T-helper 1 cell treated with Interleukin-12 subunit alpha and Interleukin-12 subunit beta and Interleukin-4 antibody, amounts not matched to agents 30 μg/mL and 1 μg/mL, for 36 hours (primary cell): Measurements from ENCODE around the gene MEIS2.
A peak's percentile ranks its signal among the peaks of the same experiment; 100 is the strongest.

ENCODE experiments used
- H3K27ac Mint-ChIP-seq: one replicate; pipeline ENCODE4 v1.8.0; 2021; ENCODE audit warnings: mild to moderate bottlenecking, mixed read lengths
- H3K27me3 Mint-ChIP-seq: one replicate; pipeline ENCODE4 v1.8.0; 2021; ENCODE audit warnings: low read depth, mixed read lengths
- H3K36me3 Mint-ChIP-seq: one replicate; pipeline ENCODE4 v1.8.0; 2021; ENCODE audit warnings: low read depth, mixed read lengths
- H3K4me1 Mint-ChIP-seq: one replicate; pipeline ENCODE4 v1.8.0; 2021; ENCODE audit warnings: low read depth, mixed read lengths
- H3K4me3 Mint-ChIP-seq: one replicate; pipeline ENCODE4 v1.8.0; 2021; ENCODE audit warnings: mild to moderate bottlenecking, moderate library complexity, mixed read lengths
- H3K9me3 Mint-ChIP-seq: one replicate; pipeline ENCODE4 v1.8.0; 2021; ENCODE audit warnings: mixed read lengths

Gene MEIS2

GRCh38 chr15:37097144-37097919, 3.0 kb downstream of the MEIS2 start:
- Mint-ChIP-seq H3K4me1 (peaks cover 23% of the 10 kb centered on the region), H3K4me3 (no peak overlapping the region), H3K36me3 (peaks cover 5% of the 10 kb centered on the region), H3K27me3 (peaks cover 98% of the 10 kb centered on the region), H3K9me3 (peaks cover 4% of the 10 kb centered on the region), H3K27ac (peak overlapping the region; percentile 8)

- Mint-ChIP-seq H3K4me3 (no peak overlapping the region), H3K4me1 (peaks cover 23% of the 10 kb centered on the region), H3K9me3 (peaks cover 4% of the 10 kb centered on the region), H3K27me3 (peaks cover 92% of the 10 kb centered on the region), H3K36me3 (peaks cover 5% of the 10 kb centered on the region), H3K27ac (peak overlapping the region; percentile 8)
Measured at GRCh38 chr15:37096558-37097143, 3.7 kb downstream of the MEIS2 start.

- peaks cover 4% of the 10 kb centered on the region for H3K36me3 Mint-ChIP-seq
- peaks cover 85% of the 10 kb centered on the region for H3K27me3 Mint-ChIP-seq
- no peak overlapping the region for H3K4me3 Mint-ChIP-seq
- peaks cover 4% of the 10 kb centered on the region for H3K9me3 Mint-ChIP-seq
- H3K4me1 Mint-ChIP-seq, result peaks cover 19% of the 10 kb centered on the region
- peak overlapping the region; percentile 55 for H3K27ac Mint-ChIP-seq
Measured at GRCh38 chr15:37095770-37096557, 4.4 kb downstream of the MEIS2 start.

- Mint-ChIP-seq H3K9me3 (peaks cover 2% of the 10 kb centered on the region), H3K4me3 (no peak overlapping the region), H3K27me3 (peaks cover 76% of the 10 kb centered on the region), H3K27ac (no peak overlapping the region), H3K4me1 (peaks cover 13% of the 10 kb centered on the region), H3K36me3 (peaks cover 2% of the 10 kb centered on the region)
Measured at GRCh38 chr15:37094915-37095711, 5.2 kb downstream of the MEIS2 start.

GRCh38 chr15:37094333-37094914, 5.9 kb downstream of the MEIS2 start:
- peaks cover 9% of the 10 kb centered on the region for H3K4me1 Mint-ChIP-seq
- H3K4me3 Mint-ChIP-seq, result no peak overlapping the region
- H3K27me3 Mint-ChIP-seq, result peaks cover 69% of the 10 kb centered on the region
- H3K9me3 Mint-ChIP-seq, result no peaks in the 10 kb centered on the region
- H3K27ac Mint-ChIP-seq, result no peak overlapping the region
- H3K36me3 Mint-ChIP-seq, result no peaks in the 10 kb centered on the region

GRCh38 chr15:37093480-37094332, 6.6 kb downstream of the MEIS2 start:
- Mint-ChIP-seq H3K27me3 (peaks cover 66% of the 10 kb centered on the region), H3K4me1 (peaks cover 5% of the 10 kb centered on the region), H3K9me3 (no peaks in the 10 kb centered on the region), H3K36me3 (no peaks in the 10 kb centered on the region), H3K4me3 (no peak overlapping the region), H3K27ac (no peak overlapping the region)

GRCh38 chr15:37090543-37091175, 9.7 kb downstream of the MEIS2 start:
- H3K27ac Mint-ChIP-seq, result no peak overlapping the region
- no peaks in the 10 kb centered on the region for H3K9me3 Mint-ChIP-seq
- no peaks in the 10 kb centered on the region for H3K4me1 Mint-ChIP-seq
- H3K36me3 Mint-ChIP-seq, result no peaks in the 10 kb centered on the region
- peaks cover 39% of the 10 kb centered on the region for H3K27me3 Mint-ChIP-seq
- no peak overlapping the region for H3K4me3 Mint-ChIP-seq

GRCh38 chr15:37088436-37088835, 11.9 kb downstream of the MEIS2 start:
- H3K36me3 Mint-ChIP-seq, result no peaks in the 10 kb centered on the region
- no peaks in the 10 kb centered on the region for H3K9me3 Mint-ChIP-seq
- no peak overlapping the region for H3K4me3 Mint-ChIP-seq
- H3K27ac Mint-ChIP-seq, result no peak overlapping the region
- no peaks in the 10 kb centered on the region for H3K4me1 Mint-ChIP-seq
- peaks cover 19% of the 10 kb centered on the region for H3K27me3 Mint-ChIP-seq

- H3K36me3 Mint-ChIP-seq, result no peaks in the 10 kb centered on the region
- no peak overlapping the region for H3K27ac Mint-ChIP-seq
- H3K27me3 Mint-ChIP-seq, result peaks cover 7% of the 10 kb centered on the region
- H3K4me1 Mint-ChIP-seq, result no peaks in the 10 kb centered on the region
- no peaks in the 10 kb centered on the region for H3K9me3 Mint-ChIP-seq
- no peak overlapping the region for H3K4me3 Mint-ChIP-seq
Measured at GRCh38 chr15:37087131-37087588, 13.2 kb downstream of the MEIS2 start.

- Mint-ChIP-seq H3K27ac (no peak overlapping the region), H3K4me1 (no peaks in the 10 kb centered on the region), H3K4me3 (no peak overlapping the region), H3K36me3 (no peaks in the 10 kb centered on the region), H3K27me3 (peaks cover 7% of the 10 kb centered on the region), H3K9me3 (no peaks in the 10 kb centered on the region)
Measured at GRCh38 chr15:37086521-37086920, 13.8 kb downstream of the MEIS2 start.

- Mint-ChIP-seq H3K4me3 (no peak overlapping the region), H3K9me3 (no peaks in the 10 kb centered on the region), H3K36me3 (no peaks in the 10 kb centered on the region), H3K4me1 (no peaks in the 10 kb centered on the region), H3K27ac (no peak overlapping the region), H3K27me3 (peaks cover 7% of the 10 kb centered on the region)
Measured at GRCh38 chr15:37086120-37086519, 14.2 kb downstream of the MEIS2 start.

- Mint-ChIP-seq H3K27ac (no peak overlapping the region), H3K4me1 (no peaks in the 10 kb centered on the region), H3K36me3 (no peaks in the 10 kb centered on the region), H3K27me3 (peaks cover 7% of the 10 kb centered on the region), H3K9me3 (no peaks in the 10 kb centered on the region), H3K4me3 (no peak overlapping the region)
Measured at GRCh38 chr15:37084602-37085001, 15.7 kb downstream of the MEIS2 start.

GRCh38 chr15:37083610-37084009, 16.7 kb downstream of the MEIS2 start:
- H3K4me1 Mint-ChIP-seq, result no peaks in the 10 kb centered on the region
- no peak overlapping the region for H3K4me3 Mint-ChIP-seq
- H3K9me3 Mint-ChIP-seq, result no peaks in the 10 kb centered on the region
- H3K27ac Mint-ChIP-seq, result no peak overlapping the region
- no peaks in the 10 kb centered on the region for H3K36me3 Mint-ChIP-seq
- H3K27me3 Mint-ChIP-seq, result peaks cover 3% of the 10 kb centered on the region
